Lung (tissue), 12 donors: Measurements from ENCODE around the gene DACH2. TPM values are rescaled to one million over a fixed set of nuclear protein-coding genes. Genes with fewer than 3 reads are reported as not detected.

Experiments used
- ATAC-seq: fragments of 200-7000 bp; cut with Tn5 transposase; one replicate; pipeline ENCODE4 v1.9.1; 2020; ENCODE audit warnings: moderate number of reproducible peaks; ENCODE audit not compliant: insufficient read depth, low FRiP score
- DNase-seq, 3 donors: peaks; one replicate each; pipeline ENCODE4 v3.0.0-alpha.2; 2013 to 2017
- H3K27ac ChIP-seq, 2 donors: one replicate each; pipeline ENCODE4 v1.5.1; 2013; ENCODE audit warnings: mild to moderate bottlenecking in 2 of 2, moderate library complexity in 2 of 2, control low read depth in 1 of 2, inconsistent platforms in 1 of 2, low read depth in 1 of 2, low read length in 1 of 2
- H3K27me3 ChIP-seq, 3 donors: one replicate each; pipeline ENCODE4 v1.5.1; 2013; ENCODE audit warnings: low read length in 2 of 3; ENCODE audit not compliant: control insufficient read depth in 3 of 3, insufficient read depth in 3 of 3
- H3K36me3 ChIP-seq, 4 donors: one replicate each; pipeline ENCODE4 v1.5.1; 2013; ENCODE audit warnings: low read length in 4 of 4, mild to moderate bottlenecking in 1 of 4, moderate library complexity in 1 of 4; ENCODE audit not compliant: control insufficient read depth in 4 of 4, insufficient read depth in 4 of 4
- H3K4me1 ChIP-seq, 5 donors: one replicate each; pipeline ENCODE4 v1.5.1; 2013; ENCODE audit warnings: low read length in 5 of 5, mild to moderate bottlenecking in 2 of 5, moderate library complexity in 1 of 5; ENCODE audit not compliant: control insufficient read depth in 5 of 5, insufficient read depth in 5 of 5
- H3K4me3 ChIP-seq: one replicate; pipeline ENCODE4 v1.5.1; 2013; ENCODE audit warnings: mild to moderate bottlenecking, control low read depth, moderate library complexity
- H3K9ac ChIP-seq, 2 donors: one replicate each; pipeline ENCODE4 v1.5.1; 2013; ENCODE audit warnings: low read length in 2 of 2, control low read depth in 1 of 2; ENCODE audit not compliant: insufficient read depth in 1 of 2
- H3K9me3 ChIP-seq, 4 donors: one replicate each; pipeline ENCODE4 v1.5.1; 2013; ENCODE audit warnings: low read length in 3 of 4, mild to moderate bottlenecking in 1 of 4, moderate library complexity in 1 of 4; ENCODE audit not compliant: control insufficient read depth in 4 of 4, insufficient read depth in 3 of 4
- CTCF ChIP-seq: IDR thresholded peaks from 2 replicates; pipeline ENCODE4 v1.5.1; 2012; ENCODE audit warnings: mild to moderate bottlenecking; ENCODE audit errors: control extremely low read depth, extremely low read depth
- WGBS, 2 donors: extraction: QIAGEN DNeasy Blood & Tissue Kit; methylation state at CpG; one replicate each; pipeline ENCODE4 v1.1.7; 2013; 5-methylcytosine and 5-hydroxymethylcytosine counted together
- polyA plus RNA-seq, 2 donors: library from polyadenylated mRNA; stranded (reverse); fragments of 200-250 nt; gene quantifications; one replicate each; pipeline ENCODE4 v1.2.1, GENCODE V29; 2013
- total RNA-seq, 2 donors: library from RNA; depleted of rRNA in 1 of 2; stranded (reverse); fragments of >200 nt in 1 of 2; gene quantifications; one replicate each; pipeline ENCODE4 v1.2.1, GENCODE V29; 2014 to 2021
- donor health status: control.
- donor health status: control.
- donor health status: Bipolar disorder and iron deficiency.
- donor health status: healthy.
- donor health status: DM: yes; HTN: yes; CAD: no.

DACH2 gene
- total and polyA plus RNA-seq, 4 donors = 0.03 to 4.6 TPM; not detected in 2

GRCh38 chrX:86215260-86215659 is 67.0 kb downstream of the DACH2 start:
- WGBS, 2 donors = 81 to 97% methylated on average over 3 of the region's 3 CpGs
- H3K27me3 ChIP-seq = no peaks in the 10 kb centered on the region
- ATAC-seq = no peak

GRCh38 chrX:86237482-86237881 is 89.2 kb downstream of the DACH2 start:
- DNase-seq = no peak

More at GRCh38 chrX:86215260-86215659, 67.0 kb downstream of the DACH2 start:
- H3K4me1 ChIP-seq = no peaks in the 10 kb centered on the region
- no peak overlapping the region for H3K4me3 ChIP-seq
- no peak overlapping the region for H3K27ac ChIP-seq
- TF ChIP-seq CTCF = no peak
- H3K9ac ChIP-seq = no peak overlapping the region
- H3K36me3 ChIP-seq = no peaks in the 10 kb centered on the region
- no peak for DNase-seq
- H3K9me3 ChIP-seq = no peaks in the 10 kb centered on the region

GRCh38 chrX:86241547-86241946 is 93.3 kb downstream of the DACH2 start:
- ATAC-seq = no peak
- Histone ChIP-seq H3K9me3 (peaks cover 0 to 10% (median 4%) of the 10 kb centered on the region in 4 donors), H3K4me3 (no peak overlapping the region), H3K27ac (no peak overlapping the region), H3K36me3 (no peaks in the 10 kb centered on the region), H3K27me3 (no peaks in the 10 kb centered on the region), H3K9ac (no peak overlapping the region), H3K4me1 (no peaks in the 10 kb centered on the region)
- DNase-seq = no peak
- 94 to 96% methylated on average over 1 of the region's 1 CpG for WGBS, 2 donors
- no peak for TF ChIP-seq CTCF

More at GRCh38 chrX:86237482-86237881, 89.2 kb downstream of the DACH2 start:
- H3K4me3 ChIP-seq = no peak overlapping the region
- H3K27me3 ChIP-seq = no peaks in the 10 kb centered on the region
- no peaks in the 10 kb centered on the region for H3K4me1 ChIP-seq
- 72 to 85% methylated on average over 5 to 6 of the region's 6 CpGs for WGBS, 2 donors
- H3K9me3 ChIP-seq = peaks cover 0 to 8% (median 4%) of the 10 kb centered on the region in 4 donors
- no peak for TF ChIP-seq CTCF
- no peaks in the 10 kb centered on the region for H3K36me3 ChIP-seq
- no peak overlapping the region for H3K9ac ChIP-seq
- ATAC-seq = no peak
- no peak overlapping the region for H3K27ac ChIP-seq

- no peak for ATAC-seq
- H3K4me3 ChIP-seq = no peak overlapping the region
- H3K4me1 ChIP-seq = no peaks in the 10 kb centered on the region
- no peak for TF ChIP-seq CTCF
- DNase-seq = no peak
- H3K27ac ChIP-seq = no peak overlapping the region
- H3K9me3 ChIP-seq = no peaks in the 10 kb centered on the region
- H3K36me3 ChIP-seq = no peaks in the 10 kb centered on the region
- no peak overlapping the region for H3K9ac ChIP-seq
- H3K27me3 ChIP-seq = peaks cover 0 to 2% (median 0%) of the 10 kb centered on the region in 3 donors
Observed at GRCh38 chrX:86263526-86263925, 115.3 kb downstream of the DACH2 start.
